HG02943 (cell line): Measurements from ENCODE around the gene IYD.
"Not testable (repeated sequence)": the region's sequence is repeated elsewhere in the genome, so short reads cannot be mapped to it uniquely, and the experiment has no call there.

Experiments
- ATAC-seq: cut with Tn5 transposase; IDR thresholded peaks from one replicate; pipeline ENCODE4 v1.9.1; 2021; ENCODE audit warnings: mild to moderate bottlenecking, low read depth, moderate library complexity; ENCODE audit not compliant: unreplicated experiment

The IYD gene

GRCh38 chr6:150426198-150426597 lies 57.4 kb downstream of the IYD start:
- no peak for ATAC-seq

- no peak for ATAC-seq
Observed at GRCh38 chr6:150427037-150427602, 58.3 kb downstream of the IYD start.

- ATAC-seq, result no peak
Observed at GRCh38 chr6:150427843-150428242, 59.0 kb downstream of the IYD start.

GRCh38 chr6:150430815-150431214 lies 62.0 kb downstream of the IYD start:
- no peak for ATAC-seq

- ATAC-seq, result no peak
Observed at GRCh38 chr6:150435360-150435759, 66.5 kb downstream of the IYD start.

GRCh38 chr6:150435832-150436231 lies 67.0 kb downstream of the IYD start:
- ATAC-seq, result no peak

GRCh38 chr6:150439373-150439772 lies 70.6 kb downstream of the IYD start:
- no peak for ATAC-seq

- ATAC-seq, result no peak
Observed at GRCh38 chr6:150443621-150444020, 74.8 kb downstream of the IYD start.

GRCh38 chr6:150444308-150444707 lies 75.5 kb downstream of the IYD start:
- no peak for ATAC-seq

- ATAC-seq, result no peak
Observed at GRCh38 chr6:150445486-150445885, 76.7 kb downstream of the IYD start.

GRCh38 chr6:150448221-150448620 lies 79.4 kb downstream of the IYD start:
- ATAC-seq, result no peak

GRCh38 chr6:150449055-150449454 lies 80.2 kb downstream of the IYD start:
- not testable (repeated sequence) for ATAC-seq

GRCh38 chr6:150450918-150451317 lies 82.1 kb downstream of the IYD start:
- no peak for ATAC-seq

GRCh38 chr6:150451807-150452427 lies 83.1 kb downstream of the IYD start:
- ATAC-seq, result no peak

GRCh38 chr6:150452428-150453243 lies 83.8 kb downstream of the IYD start:
- no peak for ATAC-seq

- no peak for ATAC-seq
Observed at GRCh38 chr6:150453357-150453756, 84.5 kb downstream of the IYD start.
